ENCODE measurements around the gene MACROD2. TPM values are rescaled to one million over a fixed set of nuclear protein-coding genes. Genes with fewer than 3 reads are reported as not detected.

The MACROD2 gene
- total RNA-seq, 1 donor from 2014 or later, result 6.4 TPM

- H3K27ac Mint-ChIP-seq (ENCODE audit: unreplicated experiment), result no peak overlapping the region
- no peak overlapping the region for H3K4me3 Mint-ChIP-seq
- H3K4me1 Mint-ChIP-seq, result peaks cover 4% of the 10 kb centered on the region
- no peak for TF ChIP-seq CTCF (conservative IDR thresholded peaks at IDR 0.05)
- no peaks in the 10 kb centered on the region for H3K36me3 Mint-ChIP-seq (ENCODE audit: low read depth)
- peaks cover 10% of the 10 kb centered on the region for H3K9me3 Mint-ChIP-seq
- DNase-seq (ENCODE audit: low read depth, low spot score), result no peak
- H3K27me3 Mint-ChIP-seq (ENCODE audit: low read depth), result no peaks in the 10 kb centered on the region
Measured at GRCh38 chr20:14865731-14866130, 870.4 kb downstream of the MACROD2 start.

GRCh38 chr20:14866841-14867514, 871.7 kb downstream of the MACROD2 start:
- no peaks in the 10 kb centered on the region for H3K4me1 Mint-ChIP-seq
- DNase-seq (ENCODE audit: low read depth, low spot score), result no peak
- H3K27me3 Mint-ChIP-seq (ENCODE audit: low read depth), result no peaks in the 10 kb centered on the region
- peaks cover 10% of the 10 kb centered on the region for H3K9me3 Mint-ChIP-seq
- no peak for TF ChIP-seq CTCF (conservative IDR thresholded peaks at IDR 0.05)
- no peak overlapping the region for H3K4me3 Mint-ChIP-seq
- H3K36me3 Mint-ChIP-seq (ENCODE audit: low read depth), result no peaks in the 10 kb centered on the region
- no peak overlapping the region for H3K27ac Mint-ChIP-seq (ENCODE audit: unreplicated experiment)

DNA sequence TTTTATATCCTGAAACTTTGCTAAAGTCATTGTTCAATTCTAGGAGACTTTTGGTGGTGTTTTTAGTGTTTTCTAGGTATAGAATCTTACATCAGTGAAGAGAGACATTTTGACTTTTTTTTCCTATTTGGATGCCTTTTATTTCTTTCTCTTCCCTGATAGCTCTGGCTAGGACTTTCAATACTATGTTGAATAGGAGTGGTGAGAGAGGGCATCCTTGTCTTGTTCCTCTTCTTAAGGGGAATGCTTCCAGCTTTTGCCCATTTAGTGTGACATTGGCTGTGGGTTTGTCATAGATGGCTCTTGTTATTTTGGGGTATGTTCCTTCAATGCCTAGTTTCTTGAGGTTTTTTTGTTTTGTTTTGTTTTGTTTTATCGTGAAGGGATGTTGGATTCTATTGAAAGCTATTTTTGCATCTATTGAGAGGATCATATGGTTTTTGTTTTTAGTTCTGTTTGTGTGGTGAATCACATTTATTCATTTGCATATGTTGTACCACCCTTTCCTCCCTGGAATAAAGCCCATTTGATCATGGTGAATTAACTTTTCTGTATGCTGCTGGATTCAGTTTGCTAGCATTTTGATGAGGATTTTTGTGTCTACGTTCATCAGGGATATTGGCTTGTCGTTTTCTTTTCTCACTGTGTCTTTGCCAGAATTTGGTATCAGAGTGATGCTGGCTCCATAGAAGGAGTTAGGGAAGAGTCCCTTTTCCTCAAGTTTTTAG, 882.1 kb downstream of the MACROD2 start:
- Mint-ChIP-seq H3K27ac (ENCODE audit: unreplicated experiment) (peak overlapping the region; percentile 82), H3K9me3 (peaks cover 15% of the 10 kb centered on the region), H3K4me3 (no peak overlapping the region), H3K4me1 (peaks cover 30% of the 10 kb centered on the region), H3K36me3 (ENCODE audit: low read depth) (peaks cover 4% of the 10 kb centered on the region), H3K27me3 (ENCODE audit: low read depth) (no peaks in the 10 kb centered on the region)
- no peak for TF ChIP-seq CTCF (conservative IDR thresholded peaks at IDR 0.05)
- no peak for DNase-seq (ENCODE audit: low read depth, low spot score)

GRCh38 chr20:14878676-14879019, 883.3 kb downstream of the MACROD2 start:
- TF ChIP-seq CTCF (conservative IDR thresholded peaks at IDR 0.05), result no peak
- no peak overlapping the region for H3K27ac Mint-ChIP-seq (ENCODE audit: unreplicated experiment)
- H3K4me3 Mint-ChIP-seq, result no peak overlapping the region
- peaks cover 4% of the 10 kb centered on the region for H3K36me3 Mint-ChIP-seq (ENCODE audit: low read depth)
- no peak for DNase-seq (ENCODE audit: low read depth, low spot score)
- H3K9me3 Mint-ChIP-seq, result peaks cover 17% of the 10 kb centered on the region
- H3K4me1 Mint-ChIP-seq, result peaks cover 30% of the 10 kb centered on the region
- no peaks in the 10 kb centered on the region for H3K27me3 Mint-ChIP-seq (ENCODE audit: low read depth)

DNA sequence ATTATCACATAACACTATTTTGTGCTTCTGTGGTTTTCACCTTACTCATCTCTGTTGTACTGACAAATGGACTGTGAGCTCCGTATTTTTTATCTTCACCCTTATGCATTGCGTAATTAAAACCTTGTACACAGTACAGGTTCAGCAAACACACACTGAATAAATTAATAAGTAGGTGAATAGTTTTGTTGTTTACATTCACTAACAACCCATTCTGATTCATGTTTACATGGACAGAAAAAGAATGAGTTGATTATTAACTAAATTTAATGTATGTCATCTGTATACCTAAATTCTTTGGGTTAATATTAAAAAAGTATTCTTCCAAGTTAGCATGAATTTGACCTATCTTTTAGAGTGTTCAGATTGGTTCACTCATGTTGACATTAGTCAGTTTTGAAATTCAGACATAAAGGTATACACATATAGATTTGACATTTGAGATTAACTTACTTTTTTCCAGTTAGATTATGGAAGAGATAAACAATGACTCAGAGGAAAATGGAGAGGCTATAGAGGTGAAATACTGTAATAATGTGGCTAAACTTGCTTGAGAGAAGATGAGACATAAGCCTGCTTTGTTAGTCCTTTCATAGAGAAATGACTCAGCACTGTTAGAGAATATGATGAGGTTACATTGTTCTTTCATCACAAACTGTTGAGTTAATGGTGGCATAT, 883.8 kb downstream of the MACROD2 start:
- Mint-ChIP-seq H3K36me3 (ENCODE audit: low read depth) (peaks cover 4% of the 10 kb centered on the region), H3K9me3 (peaks cover 17% of the 10 kb centered on the region), H3K4me1 (peaks cover 30% of the 10 kb centered on the region), H3K27me3 (ENCODE audit: low read depth) (no peaks in the 10 kb centered on the region), H3K4me3 (no peak overlapping the region), H3K27ac (ENCODE audit: unreplicated experiment) (no peak overlapping the region)
- DNase-seq (ENCODE audit: low read depth, low spot score), result no peak
- no peak for TF ChIP-seq CTCF (conservative IDR thresholded peaks at IDR 0.05)

Data from neural crest cell (in vitro differentiated cells).